Neural progenitor cell (in vitro differentiated cells): ENCODE measurements around the gene TRIOBP. TPM values are rescaled to one million over a fixed set of nuclear protein-coding genes. Genes with fewer than 3 reads are reported as not detected.

Experiments
- DNase-seq: peaks from one replicate; pipeline ENCODE4 v3.0.0-alpha.2; 2016; ENCODE audit warnings: low spot score
- H2AFZ ChIP-seq: fragments of 200-600 bp; sonication (generic); replicated peaks from 2 replicates; pipeline ENCODE4 v1.6.1; 2016; ENCODE audit warnings: antibody characterized with exemption
- H3F3A ChIP-seq: fragments of 200-600 bp; sonication (generic); 2 replicates; pipeline ENCODE4 v1.6.1; 2016; ENCODE audit warnings: antibody characterized with exemption, low read depth
- H3K27ac ChIP-seq: fragments of 200-600 bp; sonication (generic); 2 replicates; pipeline ENCODE4 v1.5.1; 2016; ENCODE audit warnings: mild to moderate bottlenecking
- H3K27me3 ChIP-seq: fragments of 200-600 bp; sonication (generic); 2 replicates; pipeline ENCODE4 v1.6.1; 2016; ENCODE audit warnings: mild to moderate bottlenecking, moderate library complexity
- H3K36me3 ChIP-seq: fragments of 200-600 bp; sonication (generic); 2 replicates; pipeline ENCODE4 v1.5.1; 2016
- H3K4me1 ChIP-seq: fragments of 200-600 bp; sonication (generic); 2 replicates; pipeline ENCODE4 v1.6.1; 2016; ENCODE audit warnings: mixed run types
- H3K4me2 ChIP-seq: fragments of 200-600 bp; sonication (generic); 2 replicates; pipeline ENCODE4 v1.6.1; 2016
- H3K4me3 ChIP-seq: fragments of 200-600 bp; sonication (generic); 2 replicates; pipeline ENCODE4 v1.5.1; 2016
- H3K79me2 ChIP-seq: fragments of 200-600 bp; sonication (generic); 2 replicates; pipeline ENCODE4 v1.6.1; 2016; ENCODE audit warnings: low read depth
- H3K9ac ChIP-seq: fragments of 200-600 bp; sonication (generic); 2 replicates; pipeline ENCODE4 v1.6.1; 2016
- H3K9me3 ChIP-seq: fragments of 200-600 bp; sonication (generic); 2 replicates; pipeline ENCODE4 v1.5.1; 2016; ENCODE audit warnings: low read depth
- H4K20me1 ChIP-seq: fragments of 200-600 bp; sonication (generic); 2 replicates; pipeline ENCODE4 v1.6.1; 2016; ENCODE audit warnings: low read depth
- H3K27ac Mint-ChIP-seq: 3 replicates; pipeline ENCODE4 v1.8.0; 2021; ENCODE audit warnings: mixed read lengths
- H3K27me3 Mint-ChIP-seq: 2 replicates; pipeline ENCODE4 v1.8.0; 2022; ENCODE audit warnings: low read depth, mild to moderate bottlenecking, inconsistent platforms, moderate library complexity, mixed read lengths; ENCODE audit not compliant: insufficient read depth
- H3K36me3 Mint-ChIP-seq: 3 replicates; pipeline ENCODE4 v1.8.0; 2021; ENCODE audit warnings: mixed read lengths
- H3K4me1 Mint-ChIP-seq: 3 replicates; pipeline ENCODE4 v1.8.0; 2021; ENCODE audit warnings: mixed read lengths
- H3K4me3 Mint-ChIP-seq: 3 replicates; pipeline ENCODE4 v1.8.0; 2021; ENCODE audit warnings: mild to moderate bottlenecking, moderate library complexity, mixed read lengths
- H3K9me3 Mint-ChIP-seq: 3 replicates; pipeline ENCODE4 v1.8.0; 2020; ENCODE audit warnings: mixed read lengths
- CTCF ChIP-seq: fragments of 200-600 bp; sonication (generic); IDR thresholded peaks from 2 replicates; pipeline ENCODE4 v1.5.1; 2017; ENCODE audit warnings: antibody characterized with exemption, mild to moderate bottlenecking
- EZH2 ChIP-seq: fragments of 200-600 bp; sonication (generic); IDR thresholded peaks from 2 replicates; pipeline ENCODE4 v1.6.1; 2017; ENCODE audit warnings: antibody characterized with exemption, mild to moderate bottlenecking, moderate library complexity
- EZH2phosphoT487 ChIP-seq: fragments of 200-600 bp; sonication (generic); IDR thresholded peaks from 2 replicates; pipeline ENCODE4 v1.6.1; 2017; ENCODE audit warnings: antibody characterized with exemption
- total RNA-seq: library from RNA; depleted of rRNA; stranded (reverse); fragments of >200 nt; gene quantifications from 2 replicates; pipeline ENCODE4 v1.2.3, GENCODE V29; 2015; ENCODE audit warnings: low replicate concordance

The TRIOBP gene
- total RNA-seq, 1 donor from 2014 or later = 25.2 TPM

- TF ChIP-seq EZH2phosphoT487 (no peak), EZH2 (no peak), CTCF (no peak)
- peaks cover 35% of the 10 kb centered on the region for H3K4me1 ChIP-seq
- H3K9me3 ChIP-seq = no peaks in the 10 kb centered on the region
- H4K20me1 ChIP-seq = peaks cover 45% of the 10 kb centered on the region
- peak overlapping the region; percentile 47 for H3K9ac ChIP-seq
- H3K27ac ChIP-seq = no peak overlapping the region
- Mint-ChIP-seq H3K4me1 (peaks cover 36% of the 10 kb centered on the region), H3K4me3 (peak overlapping the region; percentile 88), H3K27me3 (peaks cover 23% of the 10 kb centered on the region), H3K9me3 (peaks cover 3% of the 10 kb centered on the region), H3K27ac (peak overlapping the region; percentile 85), H3K36me3 (no peaks in the 10 kb centered on the region)
- peak overlapping the region; percentile 99 for H3K4me2 ChIP-seq
- H3F3A ChIP-seq = peaks cover 67% of the 10 kb centered on the region
- H3K79me2 ChIP-seq = peaks cover 39% of the 10 kb centered on the region
- peak overlapping the region; percentile 81 for H3K4me3 ChIP-seq
- no peaks in the 10 kb centered on the region for H3K36me3 ChIP-seq
- no peak overlapping the region for H2AFZ ChIP-seq
- no peak for DNase-seq
- peaks cover 49% of the 10 kb centered on the region for H3K27me3 ChIP-seq
Measured at GRCh38 chr22:37805810-37806277, 109.0 kb downstream of the TRIOBP start.

- Histone ChIP-seq H3K36me3 (no peaks in the 10 kb centered on the region), H3K79me2 (peaks cover 39% of the 10 kb centered on the region), H3K27ac (no peak overlapping the region), H3K9ac (peak overlapping the region; percentile 47), H3K4me1 (peaks cover 35% of the 10 kb centered on the region), H4K20me1 (peaks cover 45% of the 10 kb centered on the region), H3F3A (peaks cover 63% of the 10 kb centered on the region), H3K27me3 (peaks cover 42% of the 10 kb centered on the region), H2AFZ (no peak overlapping the region), H3K9me3 (no peaks in the 10 kb centered on the region), H3K4me3 (peak overlapping the region; percentile 81), H3K4me2 (peak overlapping the region; percentile 99)
- peak; percentile 49 for DNase-seq
- TF ChIP-seq EZH2 = no peak
- no peak for TF ChIP-seq CTCF
- no peak for TF ChIP-seq EZH2phosphoT487
- peaks cover 20% of the 10 kb centered on the region for H3K27me3 Mint-ChIP-seq
- H3K27ac Mint-ChIP-seq = peak overlapping the region; percentile 6
- no peaks in the 10 kb centered on the region for H3K36me3 Mint-ChIP-seq
- H3K4me3 Mint-ChIP-seq = peak overlapping the region; percentile 88
- H3K9me3 Mint-ChIP-seq = peaks cover 3% of the 10 kb centered on the region
- H3K4me1 Mint-ChIP-seq = peaks cover 36% of the 10 kb centered on the region
Measured at GRCh38 chr22:37806409-37807333, 109.8 kb downstream of the TRIOBP start.

- peak within 1 kb of the TSS; percentile 99 for H3K4me2 ChIP-seq
- Mint-ChIP-seq H3K36me3 (no peaks in the 10 kb centered on the region), H3K4me1 (peaks cover 33% of the 10 kb centered on the region), H3K9me3 (peaks cover 3% of the 10 kb centered on the region), H3K27ac (no peak within 1 kb of the TSS), H3K4me3 (peak within 1 kb of the TSS; percentile 88), H3K27me3 (peaks cover 16% of the 10 kb centered on the region)
- H3F3A ChIP-seq = peaks cover 61% of the 10 kb centered on the region
- H3K36me3 ChIP-seq = no peaks in the 10 kb centered on the region
- peak; percentile 98 for DNase-seq
- H3K79me2 ChIP-seq = peaks cover 39% of the 10 kb centered on the region
- H3K27me3 ChIP-seq = peaks cover 41% of the 10 kb centered on the region
- H3K9ac ChIP-seq = peak within 1 kb of the TSS; percentile 47
- H3K9me3 ChIP-seq = no peaks in the 10 kb centered on the region
- peak within 1 kb of the TSS; percentile 81 for H3K4me3 ChIP-seq
- H2AFZ ChIP-seq = no peak within 1 kb of the TSS
- H3K27ac ChIP-seq = no peak within 1 kb of the TSS
- peaks cover 45% of the 10 kb centered on the region for H4K20me1 ChIP-seq
- TF ChIP-seq EZH2 = peak; percentile 35
- no peak for TF ChIP-seq CTCF
- no peak for TF ChIP-seq EZH2phosphoT487
- H3K4me1 ChIP-seq = peaks cover 35% of the 10 kb centered on the region
Measured at GRCh38 chr22:37807410-37808293, 110.8 kb downstream of the TRIOBP start, which contains the start of gene GCAT. Gene GCAT, plus strand, starts transcription at chr22:37807934. Its CDS starts 34 bp downstream, at chr22:37807968.
